Middle frontal gyrus (tissue), 1 donor: ENCODE data around the gene ATP7B.

Experiments
- DNase-seq: peaks from one replicate; pipeline ENCODE4 v3.0.0-alpha.2; 2015; ENCODE audit warnings: low spot score; ENCODE audit errors: extremely low spot score

ATP7B gene

DNA sequence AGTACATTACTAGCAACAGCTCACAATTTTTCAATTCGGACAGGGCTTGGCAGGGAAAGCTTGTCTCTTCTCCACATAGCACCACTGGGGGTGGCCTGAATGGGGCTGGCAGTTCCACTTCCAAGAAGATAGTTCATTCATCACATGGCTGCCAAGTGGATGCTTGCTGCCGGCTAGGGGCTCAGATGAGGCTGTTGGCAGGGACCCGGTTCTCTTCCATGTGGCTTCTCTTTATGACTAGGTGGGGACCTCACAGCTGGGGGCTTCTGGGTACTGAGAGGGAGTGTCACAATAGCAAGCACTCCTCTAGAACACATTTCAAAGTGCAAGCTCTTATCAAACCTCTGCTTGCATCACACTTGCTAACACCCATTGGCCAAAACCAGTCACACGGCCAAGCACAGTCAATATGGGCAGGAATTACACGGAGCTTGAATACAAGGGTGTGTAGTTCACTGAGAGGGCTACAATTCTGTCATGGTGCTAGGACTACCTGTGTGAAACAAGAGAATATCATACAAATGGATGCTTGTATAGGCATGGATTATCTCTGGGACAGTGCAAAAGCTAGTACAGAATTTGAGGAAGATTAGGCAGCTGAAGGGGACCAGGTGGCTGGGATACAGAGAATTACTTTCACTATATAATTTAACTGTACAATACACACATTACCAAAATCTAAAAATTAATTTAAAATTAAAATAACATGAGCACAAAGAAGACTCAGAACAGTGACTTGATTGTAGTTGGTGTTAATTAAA, 32.3 kb downstream of the ATP7B start:
- no peak for DNase-seq

DNA sequence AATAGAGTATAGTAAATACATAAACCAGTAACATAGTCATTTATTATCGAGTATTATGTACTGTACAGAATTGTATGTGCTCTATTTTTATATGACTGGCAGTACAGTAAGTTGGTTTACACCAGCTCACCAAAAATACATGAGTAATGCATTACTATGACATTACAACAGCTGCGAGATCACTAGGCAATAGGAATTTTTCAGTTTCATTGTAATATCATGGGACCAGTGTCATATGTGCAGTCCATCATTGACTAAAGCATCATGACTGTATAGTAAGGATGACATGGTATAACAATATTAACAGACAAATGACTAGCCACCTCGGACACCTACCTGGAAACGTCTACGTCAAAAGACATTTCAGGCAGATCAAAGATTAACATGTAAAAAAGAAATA, 33.6 kb downstream of the ATP7B start:
- DNase-seq: no peak

DNA sequence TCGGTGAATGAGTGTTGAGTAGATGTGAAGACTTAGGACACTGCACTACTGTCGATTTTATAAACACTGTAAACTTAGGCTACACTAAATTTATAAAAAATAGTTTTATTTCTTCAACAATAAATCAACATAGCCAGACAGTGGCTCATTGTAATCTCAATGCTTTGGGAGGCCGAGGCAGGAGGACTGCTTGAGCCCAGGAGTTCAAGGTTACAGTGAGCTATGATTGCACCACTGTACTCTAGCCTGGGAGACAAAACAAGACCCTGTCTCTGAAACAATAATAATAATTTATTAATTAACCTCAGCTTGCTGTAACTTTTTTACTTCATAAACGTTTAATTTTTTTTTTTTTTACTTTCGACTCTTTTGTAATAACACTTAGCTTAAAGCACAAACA, 34.4 kb downstream of the ATP7B start:
- DNase-seq: no peak

DNA sequence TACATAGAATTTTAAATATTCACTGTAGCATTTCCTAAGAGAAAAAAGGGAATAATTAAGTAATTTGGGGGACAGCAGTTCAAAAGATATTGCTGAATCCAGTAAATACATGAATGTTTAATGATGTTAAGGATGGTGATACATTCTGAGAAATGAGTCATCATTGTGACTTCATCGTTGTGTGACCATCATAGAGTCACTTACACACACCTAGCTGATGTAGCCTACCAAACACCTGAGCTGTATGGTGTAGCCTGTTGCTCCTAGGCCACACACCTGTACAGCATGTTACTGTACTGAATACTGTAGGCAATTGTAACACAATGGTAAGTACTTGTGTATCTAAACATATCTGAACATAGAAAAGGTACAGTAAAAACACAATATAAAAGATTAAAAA, 34.8 kb downstream of the ATP7B start:
- DNase-seq: no peak

DNA sequence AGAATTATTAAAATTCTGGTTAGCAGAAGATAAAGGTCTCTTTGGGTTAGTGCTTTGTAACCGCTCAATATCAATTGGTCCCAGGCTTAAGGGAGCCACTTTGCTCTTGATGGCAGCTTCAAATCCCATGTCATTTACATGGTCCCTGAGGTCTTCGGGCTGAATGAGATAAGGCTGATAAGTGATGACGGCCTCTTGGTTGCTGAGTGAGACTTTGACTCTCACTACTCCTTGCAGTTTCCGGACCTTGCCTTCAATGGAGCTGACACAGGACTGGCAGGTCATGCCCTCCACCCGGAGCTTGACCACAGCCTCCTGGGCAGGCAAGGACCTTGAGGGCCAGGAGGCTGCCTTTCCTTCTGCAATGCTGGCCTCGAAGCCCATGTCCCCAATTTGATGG, 36.8 kb downstream of the ATP7B start:
- DNase-seq: no peak

DNA sequence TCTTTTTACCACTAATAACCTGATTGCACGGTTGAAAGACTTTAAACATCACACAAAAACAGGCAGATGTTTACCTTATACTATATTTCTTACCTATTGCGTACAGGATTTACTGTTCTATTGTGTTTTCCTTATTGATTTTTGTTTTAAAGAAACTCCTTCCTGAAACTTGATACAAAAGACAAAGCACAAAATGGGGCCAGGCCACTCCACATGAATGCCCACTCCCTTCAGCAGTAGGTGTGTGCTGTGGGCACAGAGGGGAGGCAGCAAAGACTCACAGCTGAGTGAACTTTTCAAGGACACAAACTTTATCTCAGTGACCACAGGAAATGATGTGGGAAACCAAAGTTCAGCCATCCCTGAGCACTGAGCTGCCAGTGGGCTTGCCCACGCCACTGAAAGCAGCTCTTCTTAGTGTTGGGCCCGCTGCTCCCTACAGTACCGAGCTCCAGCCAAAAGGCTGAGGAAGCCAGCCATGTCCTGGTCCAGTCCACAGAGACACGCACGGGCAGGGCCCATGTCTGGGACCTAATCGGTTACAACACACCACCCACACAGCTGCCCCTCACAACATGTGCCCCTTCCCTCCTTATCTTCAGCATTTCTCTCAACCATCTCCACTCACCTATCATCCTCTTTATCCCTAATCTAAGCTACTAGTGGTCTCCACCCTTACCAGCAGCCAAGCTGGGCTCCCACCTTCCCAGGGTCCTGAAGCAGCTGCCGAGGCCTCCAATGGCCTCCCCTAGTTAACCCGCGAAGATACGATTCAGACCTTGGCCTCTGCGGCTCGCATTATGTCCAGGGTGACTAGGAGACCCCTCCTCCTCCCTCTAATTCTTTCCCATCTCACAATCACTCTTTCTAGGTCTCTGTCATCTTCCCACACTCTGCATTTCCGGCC, 39.5 kb downstream of the ATP7B start:
- no peak for DNase-seq

DNA sequence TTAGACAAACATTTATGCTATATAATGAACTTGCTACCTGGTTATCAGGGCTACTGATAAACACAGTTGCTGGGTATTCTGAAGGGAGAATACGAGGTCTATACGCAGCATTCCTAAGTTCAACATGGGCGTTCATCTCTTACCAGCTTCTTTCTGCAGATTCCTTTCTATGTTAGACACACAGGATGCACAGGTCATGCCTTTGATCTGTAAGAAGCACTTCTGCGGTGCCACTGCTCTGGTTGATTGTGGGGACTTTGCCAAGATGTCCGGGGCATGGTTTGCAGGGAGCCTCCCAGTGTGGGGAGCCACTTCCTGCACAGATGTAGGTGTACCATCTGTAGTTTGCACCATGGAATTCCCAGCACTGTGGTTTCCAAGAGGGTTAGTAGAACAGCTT, 40.9 kb downstream of the ATP7B start:
- DNase-seq: no peak

DNA sequence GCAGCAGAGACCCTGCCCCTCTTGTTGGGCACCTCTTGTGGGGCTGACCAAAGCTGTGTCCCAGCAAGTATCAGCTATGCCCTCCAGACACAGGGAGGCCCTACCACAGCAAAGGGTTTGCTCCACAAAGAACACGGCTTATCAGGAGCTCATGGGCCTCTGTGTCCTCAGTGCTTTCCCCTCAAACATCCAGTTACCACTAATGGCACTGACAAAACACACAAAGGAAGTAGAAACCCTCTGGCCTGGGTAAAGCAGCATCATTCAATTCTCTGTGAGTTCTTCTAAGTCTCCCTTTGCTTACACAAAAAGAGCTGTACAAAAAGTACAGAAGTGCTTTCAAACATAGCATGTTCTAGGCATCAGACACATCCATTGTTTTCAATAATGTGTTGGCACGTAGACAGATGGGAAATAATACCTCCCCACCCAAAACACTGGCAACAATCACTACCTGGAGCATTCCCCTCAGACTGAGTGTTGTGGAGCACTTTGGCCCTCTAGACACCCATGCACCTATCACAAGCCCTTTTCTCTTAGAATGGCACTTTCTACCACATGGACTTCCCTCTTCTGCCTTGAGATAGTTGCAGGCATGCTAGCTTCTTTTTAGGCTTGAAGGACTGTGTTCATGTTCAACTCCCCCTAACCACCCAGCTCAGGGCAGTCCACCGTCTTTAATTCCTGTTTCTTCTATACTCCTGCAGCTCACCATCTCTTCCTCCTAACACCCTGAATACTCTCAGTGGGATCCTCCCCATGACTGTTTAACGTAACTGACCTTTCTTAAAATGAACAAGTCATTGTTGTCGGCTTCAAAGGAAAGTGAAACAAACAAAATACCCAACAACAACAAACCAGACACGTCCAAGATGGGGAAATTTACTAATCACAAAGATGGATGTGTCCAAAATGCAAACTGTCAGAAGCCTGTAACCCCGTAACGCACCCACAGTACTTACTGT, 43.5 kb downstream of the ATP7B start:
- no peak for DNase-seq

DNA sequence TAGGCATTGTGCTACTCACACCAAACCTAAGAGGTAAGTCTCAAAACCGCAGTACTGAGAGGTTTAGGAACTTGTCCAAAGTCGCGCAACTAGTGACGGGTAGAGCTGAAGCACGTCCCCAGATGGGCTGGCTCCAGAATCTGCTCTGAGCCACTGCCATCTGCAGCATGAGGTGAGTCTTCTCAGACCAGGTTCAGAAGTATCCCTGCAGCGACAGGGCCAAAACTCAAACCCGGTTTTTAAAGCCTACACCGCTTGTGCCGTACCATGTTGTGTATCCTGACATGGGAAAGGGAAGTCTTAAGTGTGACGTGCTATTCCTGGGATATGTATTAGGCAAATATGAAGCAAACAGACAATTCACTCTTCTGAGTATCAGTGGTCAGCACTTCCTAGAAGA, 45.1 kb downstream of the ATP7B start:
- DNase-seq: no peak

DNA sequence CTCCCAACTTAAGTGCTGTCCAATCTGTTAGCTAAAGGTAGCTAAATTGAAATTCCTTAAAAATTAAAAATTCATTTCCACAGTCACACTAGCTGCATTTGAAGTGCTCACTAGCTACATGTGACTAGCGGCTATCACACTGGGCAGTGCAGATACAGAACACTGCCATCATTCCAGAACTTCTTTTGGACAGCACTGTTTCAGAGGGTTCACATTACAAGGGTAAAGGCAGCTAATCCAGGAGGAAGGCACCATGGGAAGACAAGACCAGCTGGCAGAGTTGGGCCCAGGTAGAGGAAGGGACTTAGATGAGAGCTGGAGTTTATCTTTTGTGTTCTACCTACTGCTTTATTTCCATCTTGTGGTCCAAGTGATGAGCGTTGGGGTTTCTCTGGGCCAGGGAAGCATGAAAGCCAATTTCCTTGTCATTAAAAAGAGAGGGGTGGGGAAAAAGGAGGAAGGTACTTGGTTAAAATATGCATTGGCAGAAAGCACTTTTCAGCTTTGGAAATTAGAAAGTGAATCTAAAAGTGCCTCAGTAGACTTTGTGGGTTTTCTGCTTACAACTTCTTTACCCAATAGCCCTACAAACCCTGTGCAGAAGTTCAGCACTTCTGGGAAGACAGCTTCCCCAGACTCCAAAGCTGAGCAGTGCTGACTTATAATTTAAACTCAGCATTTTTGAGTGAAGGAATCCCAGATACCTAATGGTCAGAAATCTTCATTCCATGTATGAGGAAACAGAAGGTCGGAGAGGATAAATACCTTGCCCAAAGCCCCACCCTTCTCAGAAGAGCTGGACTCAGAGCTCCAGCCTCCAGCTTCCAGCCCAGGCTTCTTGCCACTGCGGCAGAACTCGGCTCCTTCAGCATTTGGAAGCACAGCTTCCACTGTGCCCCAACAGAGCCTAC, 49.5 kb downstream of the ATP7B start:
- DNase-seq: no peak

DNA sequence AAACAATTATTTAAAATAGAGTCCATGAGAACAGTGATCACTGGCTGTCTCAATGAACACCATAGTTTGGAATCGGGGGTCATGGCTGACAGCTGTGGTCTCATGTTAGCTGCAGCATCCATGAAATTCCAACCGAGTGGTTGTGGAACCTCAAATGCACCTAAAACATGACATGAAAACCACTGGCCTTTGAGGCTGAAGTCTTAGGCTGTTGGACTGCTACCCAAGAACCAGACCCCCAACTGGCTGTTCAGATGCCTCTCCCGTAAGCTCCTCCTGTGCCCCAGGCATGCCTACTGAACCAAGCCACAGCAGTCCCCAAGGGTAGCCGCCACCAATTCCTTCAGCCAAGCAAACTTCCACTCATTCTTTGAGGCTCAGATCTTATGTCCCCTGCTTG, 50.5 kb downstream of the ATP7B start:
- no peak for DNase-seq

DNA sequence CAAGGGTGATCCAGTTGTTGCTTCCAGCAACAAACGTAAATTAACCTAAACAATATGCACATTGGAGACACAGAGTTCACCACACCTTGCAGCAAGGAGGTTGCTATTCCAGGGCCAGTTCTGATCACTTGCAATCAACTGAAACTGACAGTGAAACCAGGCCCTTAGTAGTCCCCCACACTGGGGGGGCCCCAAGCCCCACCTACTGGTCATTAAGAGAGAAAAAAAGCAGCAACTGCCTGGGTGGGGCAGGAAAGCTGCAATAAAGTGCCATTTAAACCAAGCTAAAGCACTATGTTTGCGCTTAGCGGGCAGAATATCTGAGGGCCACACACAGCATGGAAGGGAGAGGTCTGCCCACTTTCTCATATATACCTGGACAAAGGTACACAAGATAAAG, 51.5 kb downstream of the ATP7B start:
- DNase-seq: no peak

DNA sequence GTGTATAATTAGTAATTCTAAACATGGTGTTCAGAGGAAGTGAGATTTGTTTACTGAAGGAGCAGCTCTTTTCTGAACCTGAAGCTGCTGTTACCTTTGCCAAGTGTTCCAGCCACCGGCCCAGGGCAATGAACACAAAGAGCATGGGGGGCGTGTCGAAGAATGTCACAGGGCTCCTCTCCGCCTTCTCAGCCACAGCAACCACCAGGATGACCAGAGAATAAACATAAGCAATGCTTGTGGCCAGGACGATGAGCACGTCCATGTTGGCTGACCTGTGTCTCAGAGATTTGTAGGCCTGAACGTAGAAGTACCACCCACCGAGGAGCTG, 53.1 kb downstream of the ATP7B start:
- DNase-seq: no peak

DNA sequence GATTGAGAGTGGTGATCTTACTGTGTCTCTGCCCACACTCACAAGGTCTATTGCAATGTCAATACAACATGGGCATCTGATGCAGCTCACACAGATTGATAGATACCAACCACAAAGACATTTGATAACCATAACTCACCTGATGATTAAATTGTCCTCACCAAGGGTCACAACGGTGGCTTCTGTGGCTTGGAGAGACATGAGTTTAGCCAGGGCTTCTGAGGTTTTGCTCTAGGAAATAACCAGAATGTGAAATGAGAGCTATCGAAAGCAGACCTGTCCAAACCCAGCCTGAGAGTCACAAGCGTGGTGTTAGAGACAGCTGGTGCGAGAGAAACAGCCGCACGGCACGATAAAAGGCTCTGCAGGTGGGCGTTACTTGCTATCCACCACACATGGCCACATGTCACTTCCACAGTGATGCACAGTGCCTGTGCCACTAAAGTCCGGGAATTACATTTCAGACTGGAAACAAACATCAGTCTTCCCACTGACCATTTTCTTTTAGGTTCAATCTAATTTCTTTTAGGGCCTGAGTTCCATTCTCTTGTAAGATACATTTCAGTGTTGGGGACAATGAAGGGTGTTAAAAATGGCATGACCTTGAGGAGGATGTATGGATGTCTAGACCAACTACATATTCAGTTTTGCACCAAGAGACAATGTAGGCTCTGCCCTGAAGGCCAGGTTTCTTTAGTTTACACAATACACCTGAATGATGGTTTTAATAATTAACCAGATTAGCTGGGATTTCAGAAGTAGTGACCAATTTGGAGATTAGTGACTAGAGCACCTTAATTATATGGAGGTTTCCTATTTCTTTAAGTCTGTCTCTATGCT, 53.7 kb downstream of the ATP7B start:
- peak; percentile 10 for DNase-seq

DNA sequence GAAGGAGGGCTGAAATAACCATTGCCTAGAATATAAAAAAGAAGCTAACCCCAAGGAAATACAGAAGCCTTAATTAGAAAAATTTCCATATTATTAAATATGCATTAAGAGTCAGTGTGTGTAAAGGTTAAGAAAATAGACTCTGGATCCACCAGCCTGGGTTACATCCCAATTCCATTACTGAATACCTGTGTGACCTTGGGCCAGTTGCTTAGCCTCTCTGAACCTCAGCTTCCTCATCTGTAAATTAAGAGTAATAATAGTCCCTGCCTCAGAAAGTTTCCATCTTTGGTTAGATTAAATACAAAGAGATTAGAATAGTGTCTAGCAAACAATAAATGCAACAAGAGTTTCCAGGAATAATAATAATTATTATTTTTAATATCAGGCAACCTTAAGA, 54.5 kb downstream of the ATP7B start:
- no peak for DNase-seq

DNA sequence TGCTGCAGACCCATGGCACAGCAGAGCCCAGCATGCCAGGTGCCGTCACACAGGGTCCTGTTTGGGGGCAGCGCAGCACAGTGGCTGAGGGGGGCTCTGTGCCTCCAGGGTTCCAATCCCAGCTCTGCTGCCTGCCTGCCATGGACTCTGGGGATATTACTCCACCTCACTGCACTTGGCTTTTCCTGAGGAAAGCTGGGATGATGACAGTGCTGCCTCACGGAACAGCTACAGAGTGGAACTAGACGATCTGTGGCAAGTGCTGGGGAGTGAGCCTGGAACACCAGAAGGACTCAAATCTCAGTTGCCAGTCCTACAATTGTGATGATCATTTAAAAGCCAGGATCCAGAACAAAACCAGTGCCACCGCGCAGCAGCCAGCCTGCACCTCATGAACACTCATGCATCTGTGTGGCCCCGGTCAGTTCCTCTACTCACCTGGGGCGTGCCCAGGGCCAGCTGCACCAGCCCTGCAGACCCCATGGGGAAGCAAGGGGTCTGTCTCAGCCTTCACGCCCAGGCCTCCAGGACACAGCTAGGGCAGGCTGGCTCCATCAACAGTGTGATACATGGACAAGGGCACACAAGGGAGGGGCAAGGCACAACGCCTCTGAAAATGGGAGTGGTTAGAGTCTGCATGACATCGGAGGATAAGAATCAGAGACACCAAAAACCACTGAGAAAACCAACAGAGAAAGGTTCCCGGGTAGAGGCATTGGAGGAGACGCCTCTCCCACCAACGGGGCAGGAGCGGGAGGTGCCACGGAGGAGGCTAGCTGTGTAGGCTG, 55.2 kb downstream of the ATP7B start:
- no peak for DNase-seq

DNA sequence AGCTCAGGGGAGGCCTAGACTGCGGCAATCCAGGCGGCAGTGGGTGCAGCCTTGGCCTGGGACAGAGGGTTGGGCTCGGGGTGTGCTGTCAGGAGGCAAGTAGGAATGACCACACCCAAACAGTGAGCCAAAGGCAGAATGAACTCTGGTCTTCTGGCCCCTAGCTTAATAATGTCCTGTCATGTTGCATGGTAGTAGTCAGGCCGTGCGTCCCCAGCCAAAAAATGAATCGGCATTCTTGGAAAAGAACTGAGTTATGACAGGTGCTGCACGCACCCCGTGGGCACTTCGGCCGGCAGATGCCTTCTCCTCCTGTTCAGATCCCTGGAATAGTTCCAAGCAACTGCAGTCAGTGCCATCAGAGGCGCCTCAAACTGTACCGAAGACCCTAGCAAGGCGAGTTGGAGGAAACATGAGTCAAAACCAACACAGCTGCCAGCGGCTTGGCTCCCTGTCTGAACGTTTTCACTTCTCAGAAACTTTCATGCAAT, 55.9 kb downstream of the ATP7B start:
- DNase-seq: no peak

DNA sequence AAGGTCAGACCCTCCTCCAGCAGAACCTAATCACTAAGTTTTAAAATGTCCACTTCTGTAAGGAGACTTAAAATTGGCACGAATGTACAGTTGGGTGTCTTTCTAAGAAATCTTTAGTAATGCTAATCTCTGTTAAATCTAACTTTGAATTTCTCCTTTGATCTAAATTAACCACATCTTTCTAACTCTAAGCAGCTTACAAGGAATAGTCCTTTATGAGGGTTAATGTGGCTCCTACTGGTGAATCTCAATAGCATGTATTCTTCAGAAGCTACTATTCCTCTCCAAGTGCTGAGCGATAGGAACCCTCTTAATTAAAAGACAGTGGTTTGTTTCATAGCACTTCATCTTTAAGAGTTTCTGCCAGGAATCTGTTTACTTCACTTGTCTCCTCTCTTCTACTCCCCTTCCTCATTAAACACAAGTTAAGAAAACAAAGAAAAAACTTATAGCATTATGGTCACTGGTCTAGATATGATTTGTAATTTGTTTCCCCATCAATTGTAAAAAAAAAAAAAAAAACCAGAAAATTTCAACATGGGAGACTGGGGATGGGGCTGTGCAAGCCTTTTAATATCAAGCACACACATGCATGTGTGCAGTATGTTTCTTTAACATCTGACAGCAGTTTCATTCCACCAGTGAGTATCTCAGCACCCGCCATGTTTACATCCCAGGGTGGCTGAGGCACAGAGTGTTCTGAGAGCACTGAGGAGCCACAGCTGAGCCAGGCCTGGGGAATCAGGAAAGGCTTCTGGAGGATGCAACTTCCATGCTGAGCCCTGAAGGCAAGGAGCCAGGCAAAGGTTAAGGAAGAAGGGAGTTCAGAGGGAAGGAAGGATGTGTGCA, 57.7 kb downstream of the ATP7B start:
- DNase-seq: no peak
